Stimulated activated CD4-positive, alpha-beta T cell treated with anti-CD3 and anti-CD28 coated beads, Interleukin-4, amount 100 ng/mL, for 24 hours (primary cell): ENCODE results near the gene SDHB.

Experiments
- DNase-seq: peaks from one replicate; pipeline ENCODE4 v3.0.0-alpha.2; 2020

SDHB gene

GRCh38 chr1:17043676-17044075 is 10.2 kb downstream of the SDHB start:
- no peak for DNase-seq

GRCh38 chr1:17040135-17040534 is 13.7 kb downstream of the SDHB start:
- no peak for DNase-seq

GRCh38 chr1:17039522-17039921 is 14.3 kb downstream of the SDHB start:
- no peak for DNase-seq

GRCh38 chr1:17033481-17033880 is 20.4 kb downstream of the SDHB start:
- DNase-seq = no peak

- no peak for DNase-seq
Measured at GRCh38 chr1:17032741-17033140, 21.1 kb downstream of the SDHB start.

GRCh38 chr1:17031436-17031835 is 22.4 kb downstream of the SDHB start:
- no peak for DNase-seq

GRCh38 chr1:17030206-17030605 is 23.6 kb downstream of the SDHB start:
- DNase-seq = no peak

- no peak for DNase-seq
Measured at GRCh38 chr1:17028662-17029188, 25.1 kb downstream of the SDHB start.

- no peak for DNase-seq
Measured at GRCh38 chr1:17027900-17028299, 25.9 kb downstream of the SDHB start.

- DNase-seq = no peak
Measured at GRCh38 chr1:17027403-17027802, 26.4 kb downstream of the SDHB start.

- no peak for DNase-seq
Measured at GRCh38 chr1:17024721-17025120, 29.1 kb downstream of the SDHB start.

- DNase-seq = no peak
Measured at GRCh38 chr1:17023573-17023972, 30.3 kb downstream of the SDHB start.

- DNase-seq = no peak
Measured at GRCh38 chr1:17023102-17023501, 30.7 kb downstream of the SDHB start.

- DNase-seq = no peak
Measured at GRCh38 chr1:17021896-17022295, 31.9 kb downstream of the SDHB start.

GRCh38 chr1:17020502-17020901 is 33.3 kb downstream of the SDHB start:
- DNase-seq = no peak

- DNase-seq = no peak
Measured at GRCh38 chr1:17018849-17019248, 35.0 kb downstream of the SDHB start.

- no peak for DNase-seq
Measured at GRCh38 chr1:17017435-17017834, 36.4 kb downstream of the SDHB start.

GRCh38 chr1:17016317-17016661 is 37.5 kb downstream of the SDHB start:
- DNase-seq = no peak

GRCh38 chr1:17014671-17015567 is 38.9 kb downstream of the SDHB start:
- DNase-seq = no peak

GRCh38 chr1:17013491-17014320 is 40.1 kb downstream of the SDHB start:
- DNase-seq = no peak

- DNase-seq = no peak
Measured at GRCh38 chr1:17012775-17013490, 40.9 kb downstream of the SDHB start.

- DNase-seq = peak; percentile 82
Measured at GRCh38 chr1:17011439-17012307, 42.2 kb downstream of the SDHB start, which contains the start of gene ATP13A2. Gene ATP13A2, minus strand, starts transcription at chr1:17011928. Its CDS starts 190 bp downstream, at chr1:17011738.
